ES-I3 (cell line): ENCODE results near the gene CAB39L.

Experiments used
- H3K36me3 ChIP-seq: 2 replicates; pipeline ENCODE4 v1.6.1; 2013; ENCODE audit warnings: mild to moderate bottlenecking, low read length, control low read depth, moderate library complexity; ENCODE audit not compliant: insufficient read depth
- H3K4me1 ChIP-seq: 2 replicates; pipeline ENCODE4 v1.6.1; 2013; ENCODE audit warnings: mild to moderate bottlenecking, control low read depth, low read length; ENCODE audit not compliant: insufficient read depth
- H3K9ac ChIP-seq: 2 replicates; pipeline ENCODE4 v1.6.1; 2013; ENCODE audit warnings: low read depth, mild to moderate bottlenecking, low read length, moderate library complexity
- H3K9me3 ChIP-seq: 2 replicates; pipeline ENCODE4 v1.6.1; 2013; ENCODE audit warnings: mild to moderate bottlenecking, low read length, moderate library complexity; ENCODE audit not compliant: control insufficient read depth, insufficient read depth

CAB39L gene

DNA sequence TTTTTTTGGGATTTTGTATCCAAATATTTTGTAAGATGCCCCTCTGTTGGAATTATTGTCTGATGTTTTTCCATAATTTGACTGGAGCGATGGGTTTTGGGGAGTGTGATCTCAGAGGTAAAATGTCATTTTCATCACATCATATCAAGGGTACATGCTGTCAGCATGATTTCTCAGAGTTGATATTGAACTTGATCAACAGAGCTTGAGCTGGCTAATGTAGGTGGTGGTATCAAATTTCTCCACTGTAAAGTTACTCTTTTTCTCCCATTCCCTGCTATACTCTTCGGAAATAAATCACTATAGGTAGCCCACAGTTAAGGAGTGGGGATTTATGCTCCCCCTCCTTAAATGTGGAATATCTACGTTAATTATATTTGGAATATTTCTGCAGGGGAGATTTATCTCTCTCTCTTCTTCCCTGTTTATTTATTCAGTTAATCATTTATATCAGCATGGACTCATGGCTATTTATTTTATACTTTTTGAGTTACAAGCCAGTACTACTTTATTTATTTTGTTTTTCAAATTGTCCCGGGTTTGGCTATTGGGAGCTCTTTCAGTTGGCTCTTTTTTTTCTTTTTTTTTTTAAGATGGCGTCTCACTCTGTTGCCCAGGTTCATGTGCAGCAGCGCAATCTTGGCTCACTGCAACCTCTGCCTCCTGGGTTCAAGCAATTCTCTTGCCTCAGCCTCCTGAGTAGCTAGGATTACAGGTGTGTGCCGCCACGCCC, 9.0 kb upstream of the CAB39L start:
- no peaks in the 10 kb centered on the region for H3K9me3 ChIP-seq
- H3K9ac ChIP-seq: no peak overlapping the region
- no peaks in the 10 kb centered on the region for H3K4me1 ChIP-seq
- H3K36me3 ChIP-seq: no peaks in the 10 kb centered on the region

DNA sequence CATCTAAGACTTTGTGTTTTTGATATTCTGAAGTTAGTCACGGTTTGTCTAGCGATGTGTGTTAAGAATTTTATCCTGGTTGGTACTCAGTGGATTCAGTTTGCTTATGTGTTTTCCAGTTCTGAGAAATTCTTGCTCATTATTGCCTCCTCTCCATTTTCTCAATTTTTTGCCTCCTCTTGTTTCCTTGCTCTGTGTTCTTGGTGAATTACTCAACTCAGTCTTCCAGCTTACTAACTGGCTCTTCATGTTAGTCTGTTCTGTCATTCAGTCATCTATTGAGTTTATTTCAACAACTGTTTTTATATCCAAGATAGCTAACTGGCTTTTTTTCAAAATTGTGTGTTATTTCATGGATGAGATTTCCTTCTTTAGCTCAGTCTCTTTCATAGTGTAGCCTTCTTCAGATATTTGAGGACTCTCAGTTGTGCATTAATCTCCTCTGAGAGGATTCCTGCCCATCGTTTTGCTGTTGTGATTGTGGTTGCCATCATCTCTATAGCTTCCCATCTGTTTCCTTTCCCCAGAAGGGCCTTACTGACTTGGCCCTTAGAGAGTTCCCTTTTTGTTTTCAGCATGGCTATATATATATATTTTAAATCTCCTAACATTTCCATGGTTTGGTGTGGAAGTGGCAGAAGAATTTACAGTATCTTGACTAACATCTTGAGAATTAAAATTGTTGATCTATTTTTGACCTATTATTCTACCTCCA, 6.4 kb upstream of the CAB39L start:
- no peaks in the 10 kb centered on the region for H3K36me3 ChIP-seq
- H3K9ac ChIP-seq: no peak overlapping the region
- no peaks in the 10 kb centered on the region for H3K4me1 ChIP-seq
- H3K9me3 ChIP-seq: no peaks in the 10 kb centered on the region

DNA sequence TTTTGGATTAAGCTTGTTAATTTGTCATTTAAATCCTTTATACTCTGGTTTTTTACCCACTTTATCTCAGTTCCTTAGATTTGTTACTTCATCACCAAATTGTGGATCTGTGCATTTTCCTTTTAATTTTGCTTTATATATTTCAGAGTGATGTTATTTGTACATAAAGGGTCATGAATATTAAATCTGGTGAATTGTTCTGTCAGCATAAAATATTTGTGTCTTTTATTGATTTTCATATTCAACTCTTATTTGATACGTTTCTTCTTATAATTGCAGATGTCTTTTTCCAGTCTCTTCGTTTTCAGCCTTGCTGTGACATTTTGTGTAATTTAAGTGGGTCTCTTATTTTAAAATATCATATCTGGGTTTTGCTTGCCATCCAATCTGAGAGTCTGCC, 4.9 kb upstream of the CAB39L start:
- Histone ChIP-seq H3K9me3 (no peaks in the 10 kb centered on the region), H3K9ac (no peak overlapping the region), H3K36me3 (no peaks in the 10 kb centered on the region), H3K4me1 (no peaks in the 10 kb centered on the region)

DNA sequence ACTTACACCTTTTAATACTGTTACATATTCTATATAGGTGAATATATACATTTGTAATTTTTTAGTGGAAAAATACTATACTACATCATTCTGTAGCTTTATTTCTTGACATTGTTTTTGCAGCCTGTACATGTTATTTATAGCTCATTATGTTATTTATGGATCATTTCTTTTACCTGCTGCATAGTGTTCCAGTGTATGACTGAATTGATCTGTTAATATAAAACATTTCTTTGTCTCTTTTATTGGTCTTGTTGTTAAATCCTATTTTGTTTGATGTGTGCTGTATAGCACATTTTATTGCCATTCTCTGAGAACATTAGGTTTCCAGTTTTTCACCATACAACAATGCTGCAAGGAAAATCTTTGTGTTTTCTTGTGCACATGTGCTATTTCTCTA, 2.6 kb upstream of the CAB39L start:
- no peaks in the 10 kb centered on the region for H3K4me1 ChIP-seq
- no peak overlapping the region for H3K9ac ChIP-seq
- H3K36me3 ChIP-seq: no peaks in the 10 kb centered on the region
- no peaks in the 10 kb centered on the region for H3K9me3 ChIP-seq

DNA sequence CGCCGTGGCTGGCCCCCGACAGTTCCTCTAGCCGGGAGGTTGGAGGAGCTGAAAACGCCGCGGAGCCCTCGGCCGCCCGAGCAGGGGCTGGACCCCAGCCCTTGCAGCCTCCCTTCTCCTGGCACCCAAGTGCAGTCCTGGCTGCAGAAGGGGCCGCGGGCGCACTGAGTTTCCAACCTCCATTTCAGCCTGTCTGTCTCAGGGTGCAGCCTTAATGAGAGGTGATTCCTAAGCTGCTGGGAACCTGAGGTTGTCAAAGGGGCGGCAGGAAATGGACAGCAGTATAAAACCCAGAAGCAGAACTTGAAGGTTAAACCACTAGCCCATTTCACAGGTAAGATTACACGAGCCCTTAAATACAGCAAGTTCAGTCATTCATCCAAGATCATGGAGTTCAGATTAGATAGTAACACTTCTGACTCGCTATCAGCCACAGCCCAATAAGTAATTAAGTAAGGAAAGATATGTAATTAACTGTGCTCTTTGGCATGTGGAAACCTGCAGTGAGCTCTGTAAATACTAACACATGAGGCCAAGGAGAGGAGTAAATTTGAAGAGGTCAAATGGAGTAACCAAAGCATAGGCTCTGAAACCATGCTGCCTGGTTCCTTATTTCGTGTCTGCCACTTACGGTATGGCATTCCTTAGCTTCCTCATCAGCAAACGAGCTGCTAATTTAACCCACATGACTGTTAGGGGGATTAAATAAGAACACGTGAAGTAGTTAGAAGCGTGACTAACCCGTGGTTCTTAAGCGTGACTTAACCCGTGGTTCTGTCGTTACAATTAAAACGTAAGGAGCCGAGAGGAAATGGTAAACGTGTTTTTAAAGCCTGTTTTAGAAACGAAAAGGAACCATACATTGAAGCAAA, 896 bp upstream of the CAB39L start:
- H3K9ac ChIP-seq: peak overlapping the region; percentile 95
- H3K4me1 ChIP-seq: no peaks in the 10 kb centered on the region
- no peaks in the 10 kb centered on the region for H3K9me3 ChIP-seq
- no peaks in the 10 kb centered on the region for H3K36me3 ChIP-seq

DNA sequence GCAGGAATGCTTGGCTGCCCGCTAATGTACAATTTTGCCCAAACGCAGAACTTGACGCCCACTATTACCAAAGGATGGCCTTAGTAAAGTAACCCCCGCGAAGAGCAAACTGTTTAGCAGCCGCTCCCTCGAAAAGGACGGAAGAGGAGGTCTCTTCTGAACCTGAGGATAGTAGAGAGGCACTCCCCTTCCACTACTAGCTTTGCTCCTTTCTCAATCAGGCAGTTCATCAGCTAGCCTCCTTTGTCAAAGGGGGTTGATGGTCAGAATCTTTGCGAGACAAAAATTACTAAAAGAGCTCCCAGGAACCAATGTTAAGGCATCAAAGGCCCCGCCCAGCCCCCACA, 534 bp downstream of the CAB39L start:
- H3K9ac ChIP-seq: peak overlapping the region; percentile 95
- H3K9me3 ChIP-seq: no peaks in the 10 kb centered on the region
- no peaks in the 10 kb centered on the region for H3K4me1 ChIP-seq
- H3K36me3 ChIP-seq: no peaks in the 10 kb centered on the region

DNA sequence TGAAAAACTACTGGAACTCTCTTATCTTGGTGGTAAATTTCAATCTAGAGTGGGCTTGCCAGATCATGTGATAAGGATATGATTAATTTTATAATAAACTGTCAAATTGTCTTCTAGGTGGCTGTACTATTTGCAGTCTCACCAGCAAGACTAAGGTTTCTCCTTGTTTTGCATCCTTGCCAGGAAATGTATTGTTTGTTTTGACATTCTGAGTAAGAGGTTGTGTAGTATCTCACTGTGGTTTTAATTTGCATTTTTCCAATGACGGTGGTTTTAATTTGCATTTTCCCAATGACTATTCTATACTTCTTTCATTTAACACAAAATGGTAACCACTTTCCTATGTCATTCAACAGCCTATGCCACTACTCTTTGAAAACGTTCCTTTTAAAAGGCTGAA, 2.0 kb downstream of the CAB39L start:
- no peak overlapping the region for H3K9ac ChIP-seq
- H3K9me3 ChIP-seq: no peaks in the 10 kb centered on the region
- H3K36me3 ChIP-seq: no peaks in the 10 kb centered on the region
- no peaks in the 10 kb centered on the region for H3K4me1 ChIP-seq

DNA sequence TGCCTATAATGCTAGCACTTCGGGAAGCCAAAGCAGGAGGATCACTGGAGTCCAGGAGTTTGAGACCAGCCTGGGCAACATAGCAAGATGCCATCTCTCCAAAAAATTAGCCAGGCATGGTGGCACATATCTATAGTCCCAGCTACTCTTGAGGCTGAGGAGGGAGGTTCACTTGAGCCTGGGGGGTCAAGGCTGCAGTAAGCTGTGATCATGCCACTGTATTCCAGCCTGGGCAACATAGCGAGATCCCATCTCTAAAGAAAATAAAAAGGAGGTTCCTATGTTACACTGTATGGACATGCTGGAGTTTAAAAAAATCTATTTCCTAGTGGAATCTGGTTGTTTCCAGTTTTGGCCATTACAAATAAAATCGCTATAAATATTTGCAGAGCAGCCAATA, 2.6 kb downstream of the CAB39L start:
- H3K9me3 ChIP-seq: no peaks in the 10 kb centered on the region
- H3K4me1 ChIP-seq: no peaks in the 10 kb centered on the region
- no peak overlapping the region for H3K9ac ChIP-seq
- H3K36me3 ChIP-seq: no peaks in the 10 kb centered on the region

DNA sequence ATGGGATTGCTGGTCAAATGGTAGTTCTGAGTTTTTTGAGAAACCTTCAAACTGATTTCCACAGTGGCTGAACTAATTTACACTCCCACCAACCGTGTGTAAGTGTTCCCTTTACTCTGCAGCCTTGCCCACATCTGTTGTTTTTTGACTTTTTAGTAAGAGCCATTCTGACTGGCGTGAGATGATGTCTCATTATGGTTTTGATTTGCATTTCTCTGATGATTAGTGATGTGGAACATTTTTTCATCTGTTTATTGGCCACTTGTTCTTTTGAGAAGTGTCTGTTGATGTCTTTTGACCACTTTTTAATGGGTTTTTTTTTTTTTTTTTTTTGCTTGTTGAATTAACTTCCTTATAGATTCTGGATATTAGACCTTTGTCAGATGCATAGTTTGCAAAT, 4.3 kb downstream of the CAB39L start:
- Histone ChIP-seq H3K9me3 (no peaks in the 10 kb centered on the region), H3K4me1 (no peaks in the 10 kb centered on the region), H3K36me3 (no peaks in the 10 kb centered on the region), H3K9ac (no peak overlapping the region)

DNA sequence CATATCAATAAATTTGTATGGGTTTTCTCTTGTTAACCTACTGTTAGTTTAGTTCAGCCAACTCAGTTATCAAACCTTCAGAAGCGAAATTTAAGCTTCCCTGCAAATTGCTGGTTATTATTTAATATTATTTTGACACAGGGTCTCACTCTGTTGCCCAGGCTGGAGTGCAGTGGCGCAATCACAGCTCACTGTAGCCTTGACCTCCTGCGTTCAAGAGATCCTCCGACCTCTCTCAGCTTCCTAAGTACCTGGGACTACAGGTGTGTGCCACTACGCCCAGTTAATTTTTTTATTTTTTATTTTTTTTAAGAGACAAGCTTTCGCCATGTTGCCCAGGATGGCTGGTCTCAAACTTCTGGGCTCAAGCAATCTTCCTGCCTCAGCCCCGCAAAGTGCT, 6.2 kb downstream of the CAB39L start:
- H3K36me3 ChIP-seq: no peaks in the 10 kb centered on the region
- H3K9ac ChIP-seq: no peak overlapping the region
- H3K9me3 ChIP-seq: no peaks in the 10 kb centered on the region
- no peaks in the 10 kb centered on the region for H3K4me1 ChIP-seq

DNA sequence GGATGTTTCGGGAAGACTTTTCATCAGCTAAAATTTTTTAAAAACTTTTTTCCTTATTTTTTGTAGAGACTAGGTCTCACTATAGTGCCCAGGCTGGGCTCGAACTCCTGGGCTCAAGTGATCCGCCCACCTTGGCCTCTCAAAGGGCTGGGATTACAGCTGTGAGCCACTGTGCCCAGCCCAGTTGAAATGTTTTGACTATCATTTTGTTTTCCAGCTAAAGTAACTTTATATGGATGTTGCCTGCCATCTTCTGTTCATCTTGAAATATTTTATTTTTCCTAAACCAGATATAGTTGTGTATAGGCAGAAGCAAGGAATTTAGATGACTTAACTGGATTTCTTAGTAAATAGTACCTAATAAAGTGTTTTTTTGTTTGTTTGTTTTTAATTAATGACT, 7.0 kb downstream of the CAB39L start:
- Histone ChIP-seq H3K9ac (no peak overlapping the region), H3K36me3 (no peaks in the 10 kb centered on the region), H3K9me3 (no peaks in the 10 kb centered on the region), H3K4me1 (no peaks in the 10 kb centered on the region)

DNA sequence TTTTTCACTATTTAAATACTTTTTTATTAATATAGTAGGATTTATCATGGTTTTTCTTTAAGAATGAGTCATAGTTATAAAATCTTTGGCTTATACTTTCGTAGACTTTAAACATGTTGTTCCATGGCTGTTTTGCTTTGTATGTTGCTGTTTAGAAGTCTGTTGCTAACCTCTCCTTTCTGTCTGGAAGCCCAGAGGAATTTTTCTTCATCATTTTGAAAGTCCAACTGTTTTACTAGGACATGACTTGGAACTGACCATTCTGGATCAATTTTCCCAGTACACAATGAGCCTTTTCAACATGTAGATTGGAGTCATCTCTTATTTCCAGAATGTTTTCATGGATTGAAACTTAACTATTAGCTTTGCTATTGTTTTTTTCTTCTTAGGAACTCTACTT, 7.9 kb downstream of the CAB39L start:
- no peak overlapping the region for H3K9ac ChIP-seq
- H3K36me3 ChIP-seq: no peaks in the 10 kb centered on the region
- no peaks in the 10 kb centered on the region for H3K4me1 ChIP-seq
- no peaks in the 10 kb centered on the region for H3K9me3 ChIP-seq

DNA sequence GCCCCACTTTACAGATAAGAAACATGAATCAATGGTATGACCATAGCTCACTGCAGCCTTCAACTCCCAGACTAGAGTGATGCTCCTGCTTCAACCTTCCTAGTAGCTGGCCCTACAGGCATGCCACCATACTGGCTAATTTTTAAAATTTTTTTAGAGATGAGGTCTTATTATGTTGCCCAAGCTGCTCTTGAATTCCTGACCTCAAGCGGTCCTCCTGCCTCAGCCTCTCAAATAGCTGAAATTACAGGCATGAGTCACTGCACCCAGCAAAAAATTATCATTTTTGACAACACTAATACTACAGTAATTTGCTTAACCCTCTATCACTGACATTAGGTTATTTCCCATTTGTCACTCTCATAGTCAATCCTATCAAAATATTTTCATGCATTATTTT, 14.7 kb downstream of the CAB39L start:
- H3K9ac ChIP-seq: no peak overlapping the region
- no peaks in the 10 kb centered on the region for H3K9me3 ChIP-seq
- H3K4me1 ChIP-seq: no peaks in the 10 kb centered on the region
- no peaks in the 10 kb centered on the region for H3K36me3 ChIP-seq

DNA sequence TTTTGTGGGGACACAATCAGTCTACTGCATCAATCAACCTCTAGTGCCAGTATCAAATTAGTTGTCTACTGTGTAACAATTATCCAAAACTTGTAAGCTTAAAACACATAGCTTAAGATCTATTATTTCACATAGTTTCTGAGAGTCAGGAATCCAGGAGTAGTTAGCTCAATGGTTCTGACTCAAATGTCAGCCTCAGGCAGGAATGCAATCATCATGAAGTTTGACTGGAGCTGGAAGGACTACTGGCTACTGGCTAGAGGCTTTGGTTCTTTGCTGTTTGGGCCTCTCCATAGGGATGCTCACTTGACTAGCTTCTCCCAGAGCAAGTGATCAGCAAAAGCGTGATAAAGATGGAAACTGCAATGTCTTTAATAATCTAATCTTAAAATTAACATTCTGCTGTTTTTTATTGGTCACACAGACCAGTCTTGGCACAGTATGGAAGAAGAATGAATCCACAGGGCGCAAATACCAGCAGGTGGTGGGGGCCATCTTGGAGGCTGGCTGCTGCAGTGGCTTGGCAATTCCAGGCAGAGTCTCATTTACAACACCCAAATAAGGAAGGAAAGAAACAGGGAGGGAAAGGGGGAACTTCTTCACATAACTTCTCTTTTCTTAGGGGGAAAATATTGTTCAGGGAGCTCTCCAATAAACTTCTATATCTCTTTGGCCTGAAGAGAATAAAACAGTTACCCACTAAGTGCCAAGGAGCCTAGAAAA, 15.7 kb downstream of the CAB39L start:
- Histone ChIP-seq H3K4me1 (no peaks in the 10 kb centered on the region), H3K9me3 (no peaks in the 10 kb centered on the region), H3K9ac (no peak overlapping the region), H3K36me3 (no peaks in the 10 kb centered on the region)
